MM.1S (cell line): ENCODE results near the gene GRPEL1.
"Not testable (repeated sequence)": the region's sequence is repeated elsewhere in the genome, so short reads cannot be mapped to it uniquely, and the experiment has no call there.

ENCODE experiments used
- DNase-seq: peaks from one replicate; pipeline ENCODE4 v3.0.0-alpha.2; 2015
- H2AFZ ChIP-seq: fragments of 300-600 bp; sonication (generic); 2 replicates; pipeline ENCODE4 v1.6.0; 2016; ENCODE audit warnings: antibody characterized with exemption, low read length
- H3F3A ChIP-seq: fragments of 300-600 bp; sonication (generic); 2 replicates; pipeline ENCODE4 v1.6.1; 2016; ENCODE audit warnings: mild to moderate bottlenecking, antibody characterized with exemption, low read length, moderate library complexity, mixed read lengths; ENCODE audit not compliant: insufficient read depth
- H3K27ac ChIP-seq: fragments of 300-600 bp; sonication (generic); 2 replicates; pipeline ENCODE4 v1.5.1; 2016; ENCODE audit warnings: mild to moderate bottlenecking, low read length
- H3K27me3 ChIP-seq: fragments of 300-600 bp; sonication (generic); replicated peaks from 2 replicates; pipeline ENCODE4 v1.6.0; 2016; ENCODE audit warnings: low read length; ENCODE audit not compliant: insufficient read depth
- H3K36me3 ChIP-seq: fragments of 300-600 bp; sonication (generic); replicated peaks from 2 replicates; pipeline ENCODE4 v1.6.1; 2016; ENCODE audit warnings: mild to moderate bottlenecking, low read length, mixed read lengths; ENCODE audit not compliant: insufficient read depth
- H3K4me1 ChIP-seq: fragments of 300-600 bp; sonication (generic); 2 replicates; pipeline ENCODE4 v1.6.1; 2016; ENCODE audit warnings: low read length, mixed read lengths
- H3K4me2 ChIP-seq: fragments of 300-600 bp; sonication (generic); 2 replicates; pipeline ENCODE4 v1.6.0; 2016; ENCODE audit warnings: low read depth, low read length
- H3K4me3 ChIP-seq: fragments of 300-600 bp; sonication (generic); 2 replicates; pipeline ENCODE4 v1.5.1; 2016; ENCODE audit warnings: low read length, mixed read lengths
- H3K79me2 ChIP-seq: fragments of 300-600 bp; sonication (generic); 2 replicates; pipeline ENCODE4 v1.6.1; 2016; ENCODE audit warnings: mixed run types, low read length, mixed read lengths
- H3K9ac ChIP-seq: fragments of 300-600 bp; sonication (generic); 2 replicates; pipeline ENCODE4 v1.6.1; 2016; ENCODE audit warnings: low read length, mixed read lengths
- H3K9me2 ChIP-seq: fragments of 300-600 bp; sonication (generic); replicated peaks from 2 replicates; pipeline ENCODE4 v1.6.1; 2016; ENCODE audit warnings: mild to moderate bottlenecking, low read length, mixed read lengths; ENCODE audit not compliant: insufficient read depth
- H3K9me3 ChIP-seq: fragments of 300-600 bp; sonication (generic); replicated peaks from 2 replicates; pipeline ENCODE4 v1.6.1; 2016; ENCODE audit warnings: mild to moderate bottlenecking, low read length, mixed read lengths; ENCODE audit not compliant: insufficient read depth
- H4K20me1 ChIP-seq: fragments of 300-600 bp; sonication (generic); 2 replicates; pipeline ENCODE4 v1.6.1; 2016; ENCODE audit warnings: mild to moderate bottlenecking, low read length, moderate library complexity, mixed read lengths; ENCODE audit not compliant: insufficient read depth
- EZH2 ChIP-seq: fragments of 300-600 bp; sonication (generic); optimal IDR thresholded peaks from 2 replicates; pipeline ENCODE3; 2017; ENCODE audit warnings: low read depth, mild to moderate bottlenecking, antibody characterized with exemption, low read length, mixed read lengths
- EZH2phosphoT487 ChIP-seq: fragments of 300-600 bp; sonication (generic); IDR thresholded peaks from 2 replicates; pipeline ENCODE4 v1.6.1; 2018; ENCODE audit warnings: antibody characterized with exemption, low read length
- TF ChIP-seq, protein P1 (sequence below): fragments of 300-600 bp; sonication (generic); IDR thresholded peaks from 2 replicates; pipeline ENCODE4 v1.5.1; 2016; ENCODE audit warnings: antibody characterized with exemption, low read length, mixed read lengths

The GRPEL1 gene

GRCh38 chr4:7104366-7105031, 36.6 kb upstream of the GRPEL1 start:
- Histone ChIP-seq H3K27me3 (peaks cover 81% of the 10 kb centered on the region), H3K9ac (no peak overlapping the region), H3K27ac (no peak overlapping the region), H2AFZ (no peak overlapping the region), H3K79me2 (no peaks in the 10 kb centered on the region), H3K4me3 (no peak overlapping the region), H3K4me2 (no peak overlapping the region), H3F3A (no peaks in the 10 kb centered on the region), H3K9me3 (no peaks in the 10 kb centered on the region), H3K9me2 (no peaks in the 10 kb centered on the region), H3K4me1 (no peaks in the 10 kb centered on the region), H3K36me3 (no peaks in the 10 kb centered on the region), H4K20me1 (no peaks in the 10 kb centered on the region)
- no peak for DNase-seq
- TF ChIP-seq EZH2 (no peak), EZH2phosphoT487 (no peak)
- TF ChIP-seq, protein P1, sequence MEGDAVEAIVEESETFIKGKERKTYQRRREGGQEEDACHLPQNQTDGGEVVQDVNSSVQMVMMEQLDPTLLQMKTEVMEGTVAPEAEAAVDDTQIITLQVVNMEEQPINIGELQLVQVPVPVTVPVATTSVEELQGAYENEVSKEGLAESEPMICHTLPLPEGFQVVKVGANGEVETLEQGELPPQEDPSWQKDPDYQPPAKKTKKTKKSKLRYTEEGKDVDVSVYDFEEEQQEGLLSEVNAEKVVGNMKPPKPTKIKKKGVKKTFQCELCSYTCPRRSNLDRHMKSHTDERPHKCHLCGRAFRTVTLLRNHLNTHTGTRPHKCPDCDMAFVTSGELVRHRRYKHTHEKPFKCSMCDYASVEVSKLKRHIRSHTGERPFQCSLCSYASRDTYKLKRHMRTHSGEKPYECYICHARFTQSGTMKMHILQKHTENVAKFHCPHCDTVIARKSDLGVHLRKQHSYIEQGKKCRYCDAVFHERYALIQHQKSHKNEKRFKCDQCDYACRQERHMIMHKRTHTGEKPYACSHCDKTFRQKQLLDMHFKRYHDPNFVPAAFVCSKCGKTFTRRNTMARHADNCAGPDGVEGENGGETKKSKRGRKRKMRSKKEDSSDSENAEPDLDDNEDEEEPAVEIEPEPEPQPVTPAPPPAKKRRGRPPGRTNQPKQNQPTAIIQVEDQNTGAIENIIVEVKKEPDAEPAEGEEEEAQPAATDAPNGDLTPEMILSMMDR, result no peak

GRCh38 chr4:7103607-7104365, 35.9 kb upstream of the GRPEL1 start:
- H3K9ac ChIP-seq, result no peak overlapping the region
- H4K20me1 ChIP-seq, result no peaks in the 10 kb centered on the region
- no peaks in the 10 kb centered on the region for H3K79me2 ChIP-seq
- no peak overlapping the region for H3K27ac ChIP-seq
- H3F3A ChIP-seq, result no peaks in the 10 kb centered on the region
- H3K36me3 ChIP-seq, result no peaks in the 10 kb centered on the region
- H3K4me3 ChIP-seq, result no peak overlapping the region
- H3K4me1 ChIP-seq, result no peaks in the 10 kb centered on the region
- H3K27me3 ChIP-seq, result peaks cover 77% of the 10 kb centered on the region
- DNase-seq, result no peak
- H3K9me3 ChIP-seq, result no peaks in the 10 kb centered on the region
- TF ChIP-seq EZH2phosphoT487, result no peak
- TF ChIP-seq, protein P1, result no peak
- TF ChIP-seq EZH2, result no peak
- H3K9me2 ChIP-seq, result no peaks in the 10 kb centered on the region
- peak overlapping the region; percentile 92; the same call in 1 of the 2 replicates for H3K4me2 ChIP-seq
- no peak overlapping the region for H2AFZ ChIP-seq

DNA sequence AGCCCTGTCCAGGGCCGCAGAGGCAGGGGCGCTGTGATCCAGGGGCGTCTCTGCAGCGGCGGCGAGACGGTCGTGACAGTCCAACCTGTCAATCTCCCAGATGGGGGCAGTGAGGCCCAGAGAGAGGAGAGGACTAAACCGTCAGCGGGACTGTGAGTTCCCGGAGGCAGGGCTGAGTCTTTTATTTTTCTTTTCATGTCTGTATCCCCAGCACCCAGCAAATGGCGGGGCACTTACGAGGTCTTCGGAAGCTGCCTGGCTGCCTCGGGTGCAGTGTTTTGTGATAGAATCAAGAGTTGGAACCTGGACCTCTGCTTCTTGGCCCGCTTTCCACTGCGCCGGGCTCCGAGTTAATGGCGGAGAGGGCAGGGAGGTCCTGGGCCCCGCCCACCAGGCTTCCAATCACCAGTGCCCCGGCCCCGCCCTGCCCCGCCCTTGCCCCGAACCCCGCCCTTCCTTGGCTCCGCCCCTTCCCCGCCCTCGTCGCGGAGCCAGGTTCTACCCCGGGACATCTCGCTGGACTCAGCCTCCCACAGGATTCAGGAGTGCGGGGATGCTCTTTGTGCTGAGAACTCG, 35.3 kb upstream of the GRPEL1 start:
- H3K79me2 ChIP-seq, result no peaks in the 10 kb centered on the region
- H3F3A ChIP-seq, result no peaks in the 10 kb centered on the region
- no peak overlapping the region for H3K9ac ChIP-seq
- H3K4me1 ChIP-seq, result no peaks in the 10 kb centered on the region
- H2AFZ ChIP-seq, result peak overlapping the region; percentile 43
- H3K36me3 ChIP-seq, result no peaks in the 10 kb centered on the region
- H3K4me3 ChIP-seq, result peak overlapping the region; percentile 47
- H3K27ac ChIP-seq, result no peak overlapping the region
- no peaks in the 10 kb centered on the region for H4K20me1 ChIP-seq
- peak overlapping the region; percentile 92 for H3K4me2 ChIP-seq
- H3K9me2 ChIP-seq, result no peaks in the 10 kb centered on the region
- H3K27me3 ChIP-seq, result peaks cover 77% of the 10 kb centered on the region
- H3K9me3 ChIP-seq, result no peaks in the 10 kb centered on the region
- peak; percentile 36 for DNase-seq
- TF ChIP-seq, protein P1, result no peak
- TF ChIP-seq EZH2 (no peak), EZH2phosphoT487 (no peak)

- Histone ChIP-seq H2AFZ (peak overlapping the region; percentile 86), H3K4me2 (peak overlapping the region; percentile 92), H3K27me3 (peaks cover 77% of the 10 kb centered on the region), H3K4me3 (peak overlapping the region; percentile 58)
- H3F3A ChIP-seq, H3K4me1 ChIP-seq, H4K20me1 ChIP-seq, H3K9me3 ChIP-seq, H3K79me2 ChIP-seq, H3K9ac ChIP-seq, H3K36me3 ChIP-seq, H3K27ac ChIP-seq, DNase-seq, H3K9me2 ChIP-seq: not testable (repeated sequence)
These were observed 34.6 kb upstream of the GRPEL1 start for GRCh38 chr4:7102516-7102909.
